Activated CD4-positive, alpha-beta T cell treated with anti-CD3 and anti-CD28 coated beads, Interleukin-10, Interleukin-2, amounts not matched to agents 100 ng/mL and 50 ng/mL, durations not matched to agents 16 hours and 8 hours (primary cell): Measurements from ENCODE around the gene TMEM255A.

Experiments used
- DNase-seq: peaks from one replicate; pipeline ENCODE4 v3.0.0-alpha.2; 2020

The TMEM255A gene

DNA sequence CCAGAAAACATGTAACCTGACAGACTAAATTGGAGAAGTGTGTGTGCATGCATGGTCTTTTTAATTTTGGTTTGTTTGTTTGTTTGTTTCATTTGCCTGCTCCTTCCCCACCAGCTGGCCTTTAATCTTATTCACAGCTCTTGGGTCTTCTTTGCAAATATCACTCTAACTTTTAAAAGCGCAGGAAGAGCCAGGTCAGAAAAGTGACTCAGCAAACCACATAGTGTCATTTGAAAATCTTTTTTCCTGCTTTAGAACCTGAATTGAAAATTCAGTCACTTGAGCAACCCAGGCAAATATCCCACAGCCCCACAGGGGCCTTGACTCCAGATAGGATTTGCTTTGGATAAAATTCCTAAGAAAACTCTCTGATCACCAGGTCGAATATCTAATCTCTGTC is 4.6 kb downstream of the TMEM255A start:
- peak; percentile 32 for DNase-seq

GRCh38 chrX:120305531-120306141 is 5.6 kb downstream of the TMEM255A start:
- DNase-seq, result no peak

- no peak for DNase-seq
These were observed 7.0 kb downstream of the TMEM255A start for GRCh38 chrX:120304256-120304655.

GRCh38 chrX:120302434-120302833 is 8.8 kb downstream of the TMEM255A start:
- peak; percentile 68 for DNase-seq

DNA sequence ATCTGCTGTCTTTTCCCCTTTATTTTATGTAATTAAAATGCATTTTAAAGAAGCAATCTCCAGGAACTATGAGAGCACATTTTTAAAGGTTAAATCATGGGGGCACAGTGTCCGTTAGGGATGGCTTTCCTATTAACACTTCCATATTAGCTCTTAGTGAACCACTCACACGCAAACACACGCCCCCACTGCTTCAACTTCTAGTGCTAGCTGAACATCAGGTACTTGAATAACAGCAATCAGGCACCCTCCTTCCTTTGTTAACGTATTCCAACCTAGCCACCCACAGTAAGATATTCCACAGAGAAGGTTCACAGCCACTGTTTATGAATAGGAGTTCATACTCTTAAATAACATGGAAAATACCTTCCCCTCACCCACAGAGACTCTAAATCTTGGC is 9.3 kb downstream of the TMEM255A start:
- DNase-seq, result no peak

GRCh38 chrX:120301497-120301896 is 9.8 kb downstream of the TMEM255A start:
- DNase-seq, result no peak

DNA sequence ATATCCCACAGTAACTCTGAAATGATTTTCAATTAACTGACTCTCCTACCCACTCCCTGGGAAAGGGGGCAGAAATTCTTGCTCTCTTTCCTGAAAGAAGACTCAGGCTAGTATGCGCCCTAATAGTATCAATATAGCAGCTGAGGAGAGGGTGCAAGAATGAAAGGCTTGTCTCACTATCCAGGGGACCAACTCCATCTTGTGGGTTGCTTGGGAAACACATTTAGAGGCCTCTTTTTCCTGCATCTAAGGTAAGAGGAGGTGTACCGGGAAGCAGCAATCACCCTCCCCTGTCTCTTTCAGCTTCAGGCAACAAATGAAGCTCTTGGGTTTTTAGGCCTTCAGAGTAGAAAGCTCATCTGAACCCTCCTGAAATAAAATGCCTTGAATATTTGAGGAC is 11.3 kb downstream of the TMEM255A start:
- no peak for DNase-seq

DNA sequence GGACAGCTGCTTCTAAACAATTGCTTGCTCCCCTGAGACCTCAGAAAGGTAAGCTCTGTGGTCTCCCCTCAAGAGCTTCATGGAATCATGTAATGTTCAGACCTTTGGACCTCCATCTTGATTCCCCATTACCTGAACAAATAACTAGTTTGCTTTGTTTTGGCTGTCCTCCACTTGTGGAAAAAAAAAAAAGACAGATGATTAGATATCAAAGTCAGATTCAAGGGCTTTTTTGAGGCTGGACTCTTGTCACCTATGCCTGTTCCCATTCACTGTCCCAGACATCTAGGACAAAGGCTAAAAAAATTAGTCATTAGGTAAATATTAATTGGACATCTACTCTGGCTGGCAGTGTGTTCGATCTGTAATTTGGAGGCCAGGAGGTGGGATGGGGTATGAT is 13.3 kb downstream of the TMEM255A start:
- no peak for DNase-seq

DNA sequence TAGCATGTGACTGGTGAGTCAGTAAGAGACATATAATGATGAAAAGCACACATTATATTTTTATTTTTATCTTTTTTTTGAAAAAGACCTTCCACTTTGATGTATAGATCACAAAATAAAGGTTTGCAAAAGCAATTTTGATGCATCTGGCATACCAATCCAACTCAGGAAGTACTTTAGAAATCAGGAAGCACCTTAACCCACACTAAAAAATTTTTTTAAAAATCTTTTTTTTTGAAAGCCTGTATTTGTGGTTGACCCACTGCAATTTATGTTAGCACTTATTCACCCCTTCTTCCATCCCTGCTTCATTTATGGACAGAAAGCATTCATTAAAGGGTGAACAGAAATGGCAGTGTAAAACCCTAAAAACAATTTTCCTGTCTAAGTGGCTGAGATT is 16.6 kb downstream of the TMEM255A start:
- no peak for DNase-seq

DNA sequence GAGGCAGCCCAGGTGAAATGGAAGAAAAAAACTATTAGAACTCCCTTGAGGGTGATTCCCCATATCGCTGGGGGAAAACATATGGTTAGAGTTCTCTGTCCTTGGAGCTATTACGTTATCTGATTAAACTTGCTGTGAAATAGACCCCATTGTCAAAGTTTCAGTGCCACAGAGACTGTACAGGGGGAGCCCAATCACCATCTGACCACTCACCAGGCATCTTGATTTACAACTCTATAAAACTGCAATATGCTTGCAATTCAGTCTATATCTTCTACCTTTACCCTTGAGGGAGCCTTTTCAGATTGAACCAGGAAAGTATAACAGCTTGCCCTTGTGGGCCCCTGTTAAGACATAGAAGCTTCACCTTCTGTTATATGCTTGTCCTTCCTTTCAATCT is 18.2 kb downstream of the TMEM255A start:
- DNase-seq, result no peak

DNA sequence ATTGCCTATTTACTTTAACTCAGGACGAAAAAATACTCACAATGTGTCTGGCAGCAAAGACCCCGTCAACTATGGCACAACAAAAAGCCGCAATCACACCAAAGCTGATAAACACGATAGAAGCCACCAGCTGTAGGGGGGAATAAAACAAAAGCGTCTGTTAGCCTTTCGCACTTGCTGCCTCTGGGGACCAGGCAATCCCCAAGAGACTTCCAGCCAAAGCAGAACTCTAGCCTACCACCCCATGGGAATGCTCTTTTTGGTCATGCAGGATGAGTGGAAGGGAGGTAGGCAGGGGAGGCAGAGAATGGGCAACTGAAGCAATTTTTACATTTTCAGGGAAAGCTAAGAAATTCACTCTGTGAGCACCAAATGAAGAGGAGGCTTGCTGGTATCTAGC is 20.1 kb downstream of the TMEM255A start:
- no peak for DNase-seq

- no peak for DNase-seq
These were observed 21.2 kb downstream of the TMEM255A start for GRCh38 chrX:120290107-120290506.

DNA sequence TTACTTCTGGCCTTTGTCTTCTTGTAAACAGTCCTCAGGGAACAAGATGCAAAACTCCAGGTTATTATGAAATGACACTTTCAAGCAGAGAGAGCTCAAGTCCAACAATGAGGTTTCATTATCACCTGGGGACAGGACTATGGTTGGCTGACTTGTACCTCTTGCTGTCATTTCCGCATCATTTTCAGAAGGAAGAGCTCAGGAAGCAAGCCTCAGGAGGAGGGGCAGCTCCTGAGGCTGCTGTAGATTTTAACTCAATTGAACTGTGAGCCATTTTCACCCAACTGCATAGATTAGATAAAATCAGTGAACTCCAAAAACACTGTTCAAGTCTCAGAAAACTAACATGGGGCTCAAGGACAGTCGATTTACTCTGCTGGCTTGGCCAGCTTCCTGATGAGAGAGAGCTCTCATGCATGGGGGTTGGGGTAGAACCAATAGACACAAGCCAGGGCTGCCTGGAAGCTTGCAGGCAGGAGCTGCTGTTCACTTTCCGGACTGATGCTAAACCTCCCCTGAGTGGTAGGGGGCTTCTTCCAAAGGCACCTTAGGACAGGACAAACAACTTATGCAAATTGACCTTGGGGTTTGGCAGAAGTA is 23.6 kb downstream of the TMEM255A start:
- no peak for DNase-seq

DNA sequence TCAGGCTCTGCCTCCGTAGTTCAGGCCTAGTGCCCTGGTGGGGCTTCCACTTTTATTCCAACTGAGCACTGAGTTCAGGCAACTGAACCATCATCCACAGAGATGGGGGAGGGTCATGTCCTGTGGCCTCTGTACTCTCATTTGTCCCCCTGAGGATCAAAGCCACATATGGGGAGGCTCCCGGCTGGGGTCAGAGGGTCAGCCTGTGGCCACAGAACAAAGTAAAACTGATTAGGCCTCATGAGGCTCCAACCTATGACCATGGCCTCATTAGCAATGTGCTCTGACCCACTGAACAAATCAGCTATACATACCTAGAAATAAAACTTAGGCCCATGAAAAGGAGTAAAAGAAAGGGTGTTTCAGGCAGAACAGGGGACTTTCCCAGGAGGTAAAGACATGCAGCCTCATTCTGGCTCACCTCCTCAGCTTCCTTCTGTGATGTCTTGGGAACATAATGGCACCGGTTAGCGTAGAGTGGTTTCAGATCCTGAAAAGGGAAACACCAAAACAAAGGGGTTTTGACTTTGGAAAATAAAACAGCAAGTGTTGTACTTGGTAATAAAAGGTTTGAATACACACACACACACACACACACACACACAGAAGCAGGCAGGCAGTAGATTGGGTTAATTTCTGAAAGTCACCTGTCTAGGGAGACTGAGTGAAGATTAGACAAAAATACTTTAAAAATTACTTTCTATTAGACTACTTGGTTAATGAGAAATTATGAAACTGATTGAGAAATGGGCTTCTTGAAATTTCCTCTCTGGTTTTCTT is 24.3 kb downstream of the TMEM255A start:
- DNase-seq, result no peak

DNA sequence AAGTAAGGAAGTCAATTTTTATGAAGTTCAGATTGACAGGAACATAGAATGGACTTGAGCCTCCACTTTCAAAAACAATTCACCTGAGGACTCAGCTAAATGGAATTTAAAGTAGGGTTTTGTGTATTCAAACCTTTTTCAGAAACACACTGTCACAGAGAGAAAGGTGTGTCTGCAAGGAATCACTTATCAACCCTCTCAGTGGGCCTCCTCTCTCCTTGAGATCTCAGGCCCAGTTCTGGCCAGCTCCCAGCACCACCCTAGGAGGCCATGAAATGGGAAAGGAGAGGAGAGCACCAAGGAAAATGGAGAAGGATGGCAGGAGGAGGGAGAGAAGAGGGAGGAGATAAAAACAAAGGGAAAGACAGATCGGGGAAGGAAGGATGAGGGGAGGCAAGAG is 28.6 kb downstream of the TMEM255A start:
- DNase-seq, result no peak

- no peak for DNase-seq
These were observed 29.5 kb downstream of the TMEM255A start for GRCh38 chrX:120281761-120282160.

DNA sequence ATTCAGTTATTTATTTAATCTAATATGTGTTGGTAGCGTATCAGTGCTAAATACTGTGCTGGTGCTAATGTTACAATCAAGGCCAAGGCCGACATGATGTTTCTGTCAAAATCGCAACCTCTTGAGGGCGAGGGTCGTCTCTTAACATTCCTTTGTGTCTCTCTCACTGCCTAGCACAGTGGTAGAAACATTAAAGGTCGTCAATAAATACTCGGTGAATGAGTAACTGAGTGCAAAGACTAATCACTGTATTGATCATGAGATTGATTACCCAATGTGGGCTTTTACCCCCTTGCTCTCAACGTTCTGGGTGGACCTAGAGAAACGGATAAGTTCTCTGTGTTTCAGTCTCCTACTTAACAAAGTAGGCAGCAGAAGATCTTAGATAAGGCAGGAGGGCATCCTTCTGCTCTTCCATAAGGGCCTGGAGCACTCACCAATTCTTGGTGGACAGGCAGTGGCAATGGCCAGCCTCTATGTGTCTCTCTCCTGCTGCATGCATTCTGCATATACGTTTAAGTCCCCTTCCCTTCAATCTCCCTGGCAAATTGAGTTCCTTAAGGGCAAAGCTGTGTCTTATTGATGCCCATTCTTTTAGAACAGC is 30.1 kb downstream of the TMEM255A start:
- DNase-seq, result no peak

- DNase-seq, result no peak
These were observed 36.3 kb downstream of the TMEM255A start for GRCh38 chrX:120274958-120275357.

DNA sequence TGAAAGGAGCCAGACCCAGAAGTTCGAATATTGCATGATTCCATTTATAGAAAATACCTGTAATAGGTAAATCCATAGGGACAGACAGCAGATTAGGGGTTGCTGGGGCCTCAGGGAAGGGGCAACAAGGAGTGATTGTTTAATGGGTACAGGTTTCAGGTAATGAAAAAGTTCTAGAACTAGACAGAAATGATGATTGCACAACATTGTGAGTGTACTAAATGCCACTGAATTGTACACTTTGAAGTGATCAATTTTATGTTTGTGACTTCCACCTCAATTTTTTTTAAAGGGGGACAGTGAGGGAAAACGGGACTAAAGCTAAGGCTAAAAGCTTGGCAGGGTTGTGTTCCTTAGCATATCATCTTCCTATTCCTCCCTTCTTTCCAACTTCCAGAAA is 37.1 kb downstream of the TMEM255A start:
- DNase-seq, result no peak

GRCh38 chrX:120271218-120271617 is 40.0 kb downstream of the TMEM255A start:
- no peak for DNase-seq

DNA sequence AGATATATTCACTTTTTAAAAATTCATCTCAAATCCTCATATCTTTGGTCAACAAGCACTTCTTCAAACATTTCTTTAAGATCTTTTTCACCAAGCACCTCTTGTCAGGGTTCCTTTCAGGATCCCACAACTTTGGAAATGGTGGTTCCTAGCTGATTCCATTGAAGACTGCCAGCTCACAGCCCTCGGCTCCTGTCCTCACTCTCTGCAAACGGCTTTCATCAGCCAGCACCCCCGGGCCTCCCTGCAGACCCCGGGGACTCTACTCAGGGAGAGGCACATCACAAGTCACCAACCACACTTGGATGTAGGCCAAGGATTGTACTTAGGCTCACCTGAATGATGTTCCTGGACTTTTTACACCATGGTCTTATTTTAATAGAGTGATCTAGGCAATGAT is 40.7 kb downstream of the TMEM255A start:
- DNase-seq, result no peak

DNA sequence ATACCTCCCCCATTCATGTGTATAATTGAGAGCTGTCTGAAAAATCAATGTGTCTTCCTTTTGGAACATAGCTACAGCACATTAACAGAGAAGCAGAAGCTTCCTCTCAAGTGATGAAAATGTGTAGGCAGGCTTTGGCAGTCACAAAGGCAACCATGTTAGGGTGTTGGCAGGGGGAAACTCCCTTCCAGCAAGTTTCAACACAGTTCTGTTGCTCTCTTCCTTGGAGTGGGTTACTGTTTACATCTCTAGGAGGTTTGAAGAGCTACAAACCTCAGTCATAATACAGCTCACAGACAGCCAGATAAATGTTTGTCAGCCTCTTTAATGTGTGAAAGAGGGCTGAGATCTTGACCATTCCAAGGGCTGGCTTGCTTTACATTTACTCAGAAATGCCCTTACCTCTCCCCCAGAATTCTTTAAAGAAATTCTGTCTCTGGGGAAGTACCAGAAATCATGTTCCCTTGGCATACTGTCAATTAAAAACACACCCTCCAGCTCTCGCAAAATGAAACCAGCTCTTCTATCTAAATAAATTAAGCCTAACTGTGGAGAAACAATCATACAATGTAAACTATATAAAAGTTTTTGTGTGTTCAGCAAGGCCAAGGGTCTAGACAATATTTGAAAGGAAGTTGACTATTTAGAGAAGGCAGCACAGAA is 41.8 kb downstream of the TMEM255A start:
- no peak for DNase-seq

DNA sequence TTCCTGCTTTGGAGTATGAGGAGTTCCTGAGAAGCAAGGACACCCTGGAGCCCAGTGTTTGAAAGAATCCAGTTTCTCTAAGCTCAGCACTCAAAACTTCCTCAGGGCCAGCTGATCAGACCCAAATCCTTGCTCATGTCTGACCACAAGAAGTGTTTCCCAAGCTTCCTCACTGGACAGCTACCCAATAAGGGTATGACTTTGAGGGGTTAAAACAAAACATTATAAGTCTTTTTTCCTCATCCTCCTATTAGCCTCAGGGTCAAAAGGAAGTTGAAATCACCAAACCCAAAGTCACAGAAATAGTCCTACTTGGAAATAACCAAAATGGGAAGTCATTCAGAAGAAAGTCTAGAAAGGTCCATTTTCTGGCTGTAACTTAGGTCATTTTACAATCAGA is 46.9 kb downstream of the TMEM255A start:
- DNase-seq, result no peak
